ENCODE measurements around the gene RSBN1L. TPM values are rescaled to one million over a fixed set of nuclear protein-coding genes. Genes with fewer than 3 reads are reported as not detected.

The RSBN1L gene
- total RNA-seq, 4 donors from 2014 or later, result 18.7 to 40.8 (median 25.9) TPM

GRCh38 chr7:77826300-77826699, 130.0 kb downstream of the RSBN1L start:
- no peak for ATAC-seq
- Histone ChIP-seq H3K9me3 (peaks cover 0 to 25% (median 0%) of the 10 kb centered on the region in 3 donors), H3K27ac (no peak overlapping the region), H3K4me3 (no peak overlapping the region), H3K27me3 (no peaks in the 10 kb centered on the region), H3K4me1 (no peaks in the 10 kb centered on the region), H3K36me3 (no peaks in the 10 kb centered on the region)
- no peak for TF ChIP-seq POLR2AphosphoS5 (IDR thresholded peaks at IDR 0.05)
- TF ChIP-seq POLR2A (IDR thresholded peaks at IDR 0.05), result no peak
- WGBS, 2 donors (ENCODE audit: low coverage in 1 of 2), result 74 to 85% methylated on average over 2 of the region's 2 CpGs

GRCh38 chr7:77827999-77828398, 131.7 kb downstream of the RSBN1L start:
- Histone ChIP-seq H3K9me3 (peaks cover 0 to 14% (median 0%) of the 10 kb centered on the region in 3 donors), H3K36me3 (no peaks in the 10 kb centered on the region), H3K4me3 (no peak overlapping the region), H3K4me1 (no peaks in the 10 kb centered on the region), H3K27me3 (no peaks in the 10 kb centered on the region), H3K27ac (no peak overlapping the region)
- 59 to 69% methylated on average over 2 of the region's 2 CpGs for WGBS, 2 donors (ENCODE audit: low coverage in 1 of 2)
- no peak for ATAC-seq
- TF ChIP-seq EP300 (IDR thresholded peaks at IDR 0.05), result no peak

GRCh38 chr7:77830649-77831355, 134.5 kb downstream of the RSBN1L start:
- WGBS, 2 donors (ENCODE audit: low coverage in 1 of 2), result 78 to 89% methylated on average over 5 to 8 of the region's 8 CpGs
- no peak for ATAC-seq
- Histone ChIP-seq H3K4me1 (no peaks in the 10 kb centered on the region), H3K36me3 (no peaks in the 10 kb centered on the region), H3K27ac (no peak overlapping the region), H3K4me3 (no peak overlapping the region), H3K9me3 (peaks cover 0 to 8% (median 0%) of the 10 kb centered on the region in 3 donors), H3K27me3 (no peaks in the 10 kb centered on the region)
- no peak for TF ChIP-seq POLR2A (IDR thresholded peaks at IDR 0.05)
- TF ChIP-seq POLR2AphosphoS5 (IDR thresholded peaks at IDR 0.05), result no peak
- no peak for TF ChIP-seq CTCF (IDR thresholded peaks at IDR 0.05)
- no peak for TF ChIP-seq EP300 (IDR thresholded peaks at IDR 0.05)

GRCh38 chr7:77831481-77831880, 135.2 kb downstream of the RSBN1L start:
- H3K27ac ChIP-seq, result no peak overlapping the region
- H3K4me3 ChIP-seq, result no peak overlapping the region
- H3K9me3 ChIP-seq, result peaks cover 0 to 1% (median 0%) of the 10 kb centered on the region in 3 donors
- no peak for TF ChIP-seq EP300 (IDR thresholded peaks at IDR 0.05)
- no peak for TF ChIP-seq POLR2A (IDR thresholded peaks at IDR 0.05)
- TF ChIP-seq CTCF (IDR thresholded peaks at IDR 0.05), result no peak
- no peak for TF ChIP-seq POLR2AphosphoS5 (IDR thresholded peaks at IDR 0.05)
- WGBS, 2 donors (ENCODE audit: low coverage in 1 of 2), result 90 to 100% methylated on average over 4 to 7 of the region's 7 CpGs
- H3K27me3 ChIP-seq, result no peaks in the 10 kb centered on the region
- H3K4me1 ChIP-seq, result no peaks in the 10 kb centered on the region
- no peaks in the 10 kb centered on the region for H3K36me3 ChIP-seq
- ATAC-seq, result no peak

- WGBS, 2 donors (ENCODE audit: low coverage in 1 of 2), result 57 to 83% methylated on average over 1 of the region's 1 CpG
- Histone ChIP-seq H3K9me3 (no peaks in the 10 kb centered on the region), H3K4me3 (no peak overlapping the region), H3K27me3 (no peaks in the 10 kb centered on the region), H3K4me1 (no peaks in the 10 kb centered on the region), H3K27ac (no peak overlapping the region), H3K36me3 (no peaks in the 10 kb centered on the region)
- TF ChIP-seq EP300 (IDR thresholded peaks at IDR 0.05), result no peak
- no peak for TF ChIP-seq POLR2A (IDR thresholded peaks at IDR 0.05)
- no peak for TF ChIP-seq POLR2AphosphoS5 (IDR thresholded peaks at IDR 0.05)
- TF ChIP-seq CTCF (IDR thresholded peaks at IDR 0.05), result no peak
- ATAC-seq, result no peak
Observed at GRCh38 chr7:77831953-77832352, 135.7 kb downstream of the RSBN1L start.

Other genes starting within 250 kb of the RSBN1L start
- gene PTPN12, start 159.2 kb upstream of the RSBN1L start, total RNA-seq, result 100 to 1,000 TPM in 2 of 4 donors, 10 to 100 TPM in 2; 87.1 to 147 (median 100) TPM
- 10 to 100 TPM; 10.6 to 15.7 (median 13.9) TPM for gene TMEM60, start 102.0 kb downstream of the RSBN1L start, total RNA-seq
- 10 to 100 TPM; 15.1 to 28.8 (median 20.1) TPM for gene PHTF2, start 102.3 kb downstream of the RSBN1L start, total RNA-seq

Data from gastroesophageal sphincter (tissue), 4 donors.